C4-2B (cell line): ENCODE measurements around the gene WDR88.

Experiments
- H3K27ac ChIP-seq: fragments of 450-650 bp; 2 replicates; pipeline ENCODE4 v1.5.1; 2017
- ZFX ChIP-seq: fragments of 450-650 bp; IDR thresholded peaks from 2 replicates; pipeline ENCODE4 v1.6.1; 2017
- TF ChIP-seq, protein P1 (sequence below): fragments of 450-650 bp; conservative IDR thresholded peaks from 2 replicates; pipeline ENCODE4 v1.5.1; 2017; ENCODE audit warnings: mild to moderate bottlenecking

WDR88 gene

DNA sequence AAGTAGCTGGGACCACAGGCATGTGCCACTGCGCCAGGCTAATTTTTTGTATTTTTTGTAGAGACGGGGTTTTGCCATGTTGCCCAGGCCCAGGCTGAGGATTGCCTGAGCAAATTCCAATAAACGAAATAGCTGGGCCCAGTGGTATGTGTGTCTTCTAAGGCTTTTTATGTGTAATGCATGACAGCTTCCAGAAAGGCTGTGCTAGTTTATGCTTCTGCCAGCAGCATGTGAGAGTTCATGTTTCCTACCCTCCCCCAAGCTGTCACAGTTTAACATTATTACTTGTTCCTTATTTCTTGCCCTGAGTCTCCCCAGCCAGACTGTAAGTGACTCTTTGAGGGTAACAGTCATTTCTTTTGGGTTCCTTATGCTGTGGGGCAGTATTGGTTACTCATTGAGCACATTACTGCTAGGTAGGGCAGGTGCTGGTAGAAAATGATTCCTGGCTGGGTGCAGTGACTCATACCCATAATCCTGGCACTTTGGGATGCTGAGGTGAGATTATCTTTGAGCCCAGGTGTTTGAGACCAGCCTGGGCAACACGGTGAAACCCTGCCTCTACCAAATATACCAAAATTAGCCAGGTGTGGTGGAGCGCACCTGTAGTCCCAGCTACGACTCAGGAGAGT, 37.4 kb upstream of the WDR88 start:
- TF ChIP-seq ZFX = no peak
- TF ChIP-seq, protein P1, sequence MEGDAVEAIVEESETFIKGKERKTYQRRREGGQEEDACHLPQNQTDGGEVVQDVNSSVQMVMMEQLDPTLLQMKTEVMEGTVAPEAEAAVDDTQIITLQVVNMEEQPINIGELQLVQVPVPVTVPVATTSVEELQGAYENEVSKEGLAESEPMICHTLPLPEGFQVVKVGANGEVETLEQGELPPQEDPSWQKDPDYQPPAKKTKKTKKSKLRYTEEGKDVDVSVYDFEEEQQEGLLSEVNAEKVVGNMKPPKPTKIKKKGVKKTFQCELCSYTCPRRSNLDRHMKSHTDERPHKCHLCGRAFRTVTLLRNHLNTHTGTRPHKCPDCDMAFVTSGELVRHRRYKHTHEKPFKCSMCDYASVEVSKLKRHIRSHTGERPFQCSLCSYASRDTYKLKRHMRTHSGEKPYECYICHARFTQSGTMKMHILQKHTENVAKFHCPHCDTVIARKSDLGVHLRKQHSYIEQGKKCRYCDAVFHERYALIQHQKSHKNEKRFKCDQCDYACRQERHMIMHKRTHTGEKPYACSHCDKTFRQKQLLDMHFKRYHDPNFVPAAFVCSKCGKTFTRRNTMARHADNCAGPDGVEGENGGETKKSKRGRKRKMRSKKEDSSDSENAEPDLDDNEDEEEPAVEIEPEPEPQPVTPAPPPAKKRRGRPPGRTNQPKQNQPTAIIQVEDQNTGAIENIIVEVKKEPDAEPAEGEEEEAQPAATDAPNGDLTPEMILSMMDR = no peak
- no peak overlapping the region for H3K27ac ChIP-seq

DNA sequence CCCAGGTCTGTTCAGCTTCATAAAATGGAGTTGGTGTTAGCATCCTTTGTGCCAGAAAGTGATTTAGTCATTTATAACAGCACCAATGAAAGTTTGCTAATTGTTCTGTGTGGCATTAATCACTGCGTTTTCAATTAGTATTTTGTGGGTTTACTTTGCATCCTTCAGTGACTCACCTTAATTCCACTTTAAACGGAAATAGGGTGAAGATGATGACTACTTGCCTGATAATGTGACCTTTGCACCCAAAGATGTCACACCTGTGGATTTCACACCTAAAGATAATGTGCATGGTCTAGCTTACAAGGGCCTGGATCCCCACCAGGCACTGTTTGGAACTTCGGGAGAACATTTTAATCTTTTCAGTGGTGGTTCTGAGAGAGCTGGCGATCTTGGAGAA, 35.9 kb upstream of the WDR88 start:
- H3K27ac ChIP-seq = no peak overlapping the region

DNA sequence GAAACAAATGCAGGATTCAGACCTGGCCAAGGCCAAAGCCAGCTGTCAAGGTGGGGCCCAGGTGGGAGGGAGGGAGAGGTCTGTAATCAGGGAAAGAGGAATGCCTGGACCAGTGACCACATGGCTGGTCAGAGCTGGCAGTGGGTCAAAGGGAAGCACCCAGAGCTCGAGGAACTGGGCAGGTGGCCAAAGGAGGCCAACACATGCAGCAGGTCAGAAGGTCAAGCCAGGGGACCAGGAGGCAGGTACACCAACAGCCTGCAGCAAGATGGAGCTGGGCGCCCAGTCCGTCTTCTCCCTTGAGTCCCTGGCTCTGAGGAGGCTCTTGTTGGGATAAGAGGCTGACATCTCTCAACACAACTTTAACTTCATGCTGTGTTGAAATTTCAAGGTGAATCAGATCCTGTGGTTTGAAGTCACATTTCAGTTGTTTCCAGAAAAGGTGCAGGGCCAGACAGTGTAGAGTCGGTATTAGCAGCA, 33.8 kb upstream of the WDR88 start:
- no peak for TF ChIP-seq ZFX
- TF ChIP-seq, protein P1 = no peak
- no peak overlapping the region for H3K27ac ChIP-seq

More for the DNA sequence above, 35.9 kb upstream of the WDR88 start:
- TF ChIP-seq, protein P1 = no peak
- no peak for TF ChIP-seq ZFX

DNA sequence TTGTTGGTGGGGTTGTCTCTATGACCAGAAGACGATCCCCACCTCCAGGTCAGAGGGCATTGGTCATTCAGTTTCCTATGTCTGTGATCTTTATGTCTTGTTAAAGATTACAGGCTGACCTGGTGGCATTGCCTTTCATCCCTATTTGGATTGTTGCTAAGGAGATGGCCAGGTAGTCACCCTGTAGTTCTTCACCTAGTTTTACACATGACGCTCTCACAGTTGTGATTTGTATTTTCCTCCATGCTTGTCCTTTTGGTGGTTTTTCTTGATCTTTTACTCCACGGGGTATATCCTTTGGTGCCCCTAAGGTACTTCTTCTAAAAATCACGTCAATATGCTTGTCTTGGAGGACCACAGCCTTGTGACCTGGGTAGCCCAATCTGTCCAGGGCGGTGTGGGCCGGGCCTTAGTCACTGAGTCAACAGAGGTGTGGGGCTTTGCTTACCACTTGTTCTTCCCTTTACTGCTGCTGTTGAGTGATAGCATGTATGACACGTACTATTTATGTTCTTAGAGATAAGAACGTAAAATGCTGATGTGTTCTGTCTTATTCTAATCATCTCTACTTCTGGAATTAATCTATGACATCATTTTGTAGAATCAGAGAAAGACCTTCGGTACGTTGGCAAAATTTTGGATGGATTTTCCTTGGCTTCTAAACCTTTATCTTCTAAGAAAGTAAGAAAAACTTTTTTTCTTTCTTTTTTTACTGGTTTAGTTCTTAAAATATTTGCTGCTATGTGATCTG, 30.8 kb upstream of the WDR88 start:
- no peak overlapping the region for H3K27ac ChIP-seq
- TF ChIP-seq ZFX = no peak
- TF ChIP-seq, protein P1 = no peak

DNA sequence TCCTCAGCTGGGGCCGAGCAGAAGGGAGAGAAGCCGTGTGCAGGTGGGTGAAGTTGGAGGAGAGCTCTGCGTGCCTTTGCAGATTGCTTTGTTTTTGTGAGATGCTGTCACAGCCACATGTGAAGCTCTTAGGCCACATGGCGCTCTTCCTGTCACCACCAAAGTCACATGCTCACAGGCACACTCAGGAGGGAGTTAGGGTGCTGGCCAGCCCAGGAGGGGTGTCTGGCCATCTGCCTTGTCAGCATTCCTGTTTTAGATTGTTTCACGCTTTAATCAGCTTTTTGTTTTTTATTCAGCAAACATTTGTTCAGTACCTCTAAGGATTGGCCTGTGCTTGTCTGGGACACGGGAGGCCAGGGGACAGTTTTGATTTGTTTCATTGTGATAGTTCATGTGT, 29.0 kb upstream of the WDR88 start:
- no peak for TF ChIP-seq ZFX
- TF ChIP-seq, protein P1 = no peak
- H3K27ac ChIP-seq = no peak overlapping the region

DNA sequence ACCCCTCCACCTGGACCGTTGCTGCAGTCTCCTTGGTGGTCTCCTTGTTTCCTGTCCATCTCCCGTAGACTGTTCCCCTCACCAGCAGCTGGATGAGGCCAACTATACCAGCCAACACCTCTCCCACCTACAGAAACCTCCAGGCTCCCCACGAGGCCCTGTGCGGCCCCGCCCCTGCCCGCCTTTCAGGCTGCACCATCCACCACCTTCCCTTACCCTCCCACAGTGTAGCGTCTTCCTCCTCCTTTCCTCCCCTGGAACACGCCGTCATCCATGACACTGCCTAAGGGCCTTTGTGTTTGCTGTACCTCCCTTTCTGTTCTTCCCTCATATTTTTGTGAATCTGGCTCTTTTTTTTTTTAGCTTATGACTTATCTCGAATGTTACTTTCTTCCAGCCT, 23.8 kb upstream of the WDR88 start:
- no peak for TF ChIP-seq ZFX
- TF ChIP-seq, protein P1 = no peak

More for the DNA sequence above, 23.8 kb upstream of the WDR88 start:
- H3K27ac ChIP-seq = no peak overlapping the region
